NCI-H1417 (cell line): Measurements from ENCODE around the gene EBF4.

ENCODE experiments used
- DNase-seq, 3 experiments: peaks; one replicate each; lab custom pipeline; 2025; lab: John Stamatoyannopoulos, UW

The EBF4 gene, protein sequence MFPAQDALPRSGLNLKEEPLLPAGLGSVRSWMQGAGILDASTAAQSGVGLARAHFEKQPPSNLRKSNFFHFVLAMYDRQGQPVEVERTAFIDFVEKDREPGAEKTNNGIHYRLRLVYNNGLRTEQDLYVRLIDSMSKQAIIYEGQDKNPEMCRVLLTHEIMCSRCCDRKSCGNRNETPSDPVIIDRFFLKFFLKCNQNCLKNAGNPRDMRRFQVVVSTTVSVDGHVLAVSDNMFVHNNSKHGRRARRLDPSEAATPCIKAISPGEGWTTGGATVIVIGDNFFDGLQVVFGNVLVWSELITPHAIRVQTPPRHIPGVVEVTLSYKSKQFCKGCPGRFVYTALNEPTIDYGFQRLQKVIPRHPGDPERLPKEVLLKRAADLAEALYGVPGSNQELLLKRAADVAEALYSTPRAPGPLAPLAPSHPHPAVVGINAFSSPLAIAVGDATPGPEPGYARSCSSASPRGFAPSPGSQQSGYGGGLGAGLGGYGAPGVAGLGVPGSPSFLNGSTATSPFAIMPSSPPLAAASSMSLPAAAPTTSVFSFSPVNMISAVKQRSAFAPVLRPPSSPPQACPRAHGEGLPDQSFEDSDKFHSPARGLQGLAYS

DNA sequence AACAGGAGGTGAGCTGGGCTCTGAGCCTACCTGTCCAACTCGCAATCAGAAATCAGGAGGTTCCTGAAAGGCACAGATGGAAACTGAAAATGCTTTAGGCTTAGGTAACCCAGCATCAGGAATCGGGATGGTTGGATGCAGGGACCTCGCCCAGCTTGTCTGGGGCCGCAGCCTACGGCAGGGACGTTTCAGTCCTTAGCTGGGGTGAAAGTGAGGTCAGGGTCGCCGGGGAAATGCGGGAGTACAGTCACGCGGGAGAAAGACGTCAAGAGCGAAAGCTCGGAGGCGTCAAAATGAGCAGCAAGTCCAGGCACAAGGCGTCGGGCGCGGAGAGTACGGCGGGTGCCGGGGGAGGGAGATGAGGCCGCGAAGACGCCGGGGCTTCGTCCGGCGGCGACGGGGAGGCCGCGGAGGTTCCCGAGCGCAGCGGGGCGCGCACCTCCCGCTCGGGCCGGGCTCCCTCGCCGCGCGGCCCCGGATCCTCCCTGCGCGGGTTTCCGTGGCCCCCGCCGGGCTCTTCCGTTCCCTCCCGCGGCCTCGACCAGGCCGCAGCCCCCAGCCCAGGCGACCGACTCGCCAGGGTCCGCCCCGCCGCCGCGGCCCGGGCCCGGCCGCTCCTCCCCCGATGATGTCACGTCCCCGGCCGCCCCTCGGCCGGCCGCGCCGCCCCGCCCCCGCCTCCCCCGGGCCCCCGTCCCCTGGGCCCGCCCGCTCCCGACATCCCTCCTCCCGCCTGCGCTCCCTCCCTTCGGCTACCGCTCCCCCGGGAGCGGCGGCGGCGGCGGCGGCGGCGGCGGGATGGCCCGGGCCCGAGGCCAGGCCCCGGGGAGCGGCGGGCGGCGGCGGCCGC lies at the start of gene EBF4:
Gene EBF4 (plus strand): TSS at position 745 of the 850 bp plus-strand sequence. CDS start 866 bp downstream, outside the sequence.
- DNase-seq = peak; percentile 14 to 75 (median 73)

DNA sequence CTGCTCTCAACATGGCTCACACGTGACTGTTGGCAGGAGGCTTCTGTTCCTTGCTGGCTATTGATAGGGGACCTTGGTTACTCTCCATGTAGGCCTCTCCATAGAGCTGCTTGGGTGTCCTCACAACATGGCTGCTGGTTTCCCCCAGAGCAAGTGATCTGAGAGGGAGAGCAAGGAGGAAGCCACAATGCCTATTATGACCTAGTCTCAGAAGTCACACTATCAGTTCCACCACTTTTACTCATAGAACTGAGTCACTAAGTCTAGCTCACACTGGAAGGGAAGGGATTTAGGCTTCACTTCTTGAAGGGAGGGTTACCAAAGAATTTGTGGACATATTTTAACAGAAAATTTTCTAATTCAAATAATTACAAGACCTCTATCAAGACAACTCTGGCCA lies 48.9 kb upstream of the EBF4 start:
- DNase-seq = no peak

- DNase-seq = peak; percentile 97 to 98 (median 97)
Observed at GRCh38 chr20:2651772-2652723, 40.5 kb upstream of the EBF4 start, which contains the start of gene NOP56. Gene NOP56, plus strand, starts transcription at chr20:2652632. Its CDS starts 29 bp downstream, at chr20:2652661.

GRCh38 chr20:2652724-2653555 lies 39.6 kb upstream of the EBF4 start:
- peak in 2 of 3 experiments; percentile 68 to 71 for DNase-seq

GRCh38 chr20:2653556-2654383 lies 38.8 kb upstream of the EBF4 start:
- no peak for DNase-seq

GRCh38 chr20:2654384-2654822 lies 38.2 kb upstream of the EBF4 start:
- DNase-seq = no peak

GRCh38 chr20:2654831-2655230 lies 37.7 kb upstream of the EBF4 start:
- no peak for DNase-seq

DNA sequence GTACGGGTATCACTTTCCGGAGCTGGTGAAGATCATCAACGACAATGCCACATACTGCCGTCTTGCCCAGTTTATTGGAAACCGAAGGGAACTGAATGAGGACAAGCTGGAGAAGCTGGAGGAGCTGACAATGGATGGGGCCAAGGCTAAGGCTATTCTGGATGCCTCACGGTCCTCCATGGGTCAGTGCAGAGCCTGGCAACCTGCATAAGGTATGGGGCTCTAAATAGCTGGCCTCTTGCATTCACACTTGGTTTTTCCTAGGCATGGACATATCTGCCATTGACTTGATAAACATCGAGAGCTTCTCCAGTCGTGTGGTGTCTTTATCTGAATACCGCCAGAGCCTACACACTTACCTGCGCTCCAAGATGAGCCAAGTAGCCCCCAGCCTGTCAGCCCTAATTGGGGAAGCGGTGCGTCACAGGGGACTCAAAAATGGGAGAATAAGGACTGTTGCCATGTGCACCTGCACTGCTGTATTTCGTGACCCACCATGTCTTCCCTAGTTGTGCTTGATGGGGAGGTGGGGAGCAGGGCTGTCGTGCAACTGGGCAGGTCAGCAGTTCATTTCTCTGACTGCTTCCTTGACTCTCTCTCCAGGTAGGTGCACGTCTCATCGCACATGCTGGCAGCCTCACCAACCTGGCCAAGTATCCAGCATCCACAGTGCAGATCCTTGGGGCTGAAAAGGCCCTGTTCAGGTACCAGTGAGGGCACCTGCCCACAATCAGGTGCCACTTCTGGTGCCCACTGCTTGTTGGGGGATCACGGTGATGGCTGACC lies 37.1 kb upstream of the EBF4 start:
- no peak for DNase-seq

GRCh38 chr20:2656471-2657117 lies 36.0 kb upstream of the EBF4 start:
- no peak for DNase-seq

- no peak for DNase-seq
Observed at GRCh38 chr20:2657241-2657640, 35.3 kb upstream of the EBF4 start.

DNA sequence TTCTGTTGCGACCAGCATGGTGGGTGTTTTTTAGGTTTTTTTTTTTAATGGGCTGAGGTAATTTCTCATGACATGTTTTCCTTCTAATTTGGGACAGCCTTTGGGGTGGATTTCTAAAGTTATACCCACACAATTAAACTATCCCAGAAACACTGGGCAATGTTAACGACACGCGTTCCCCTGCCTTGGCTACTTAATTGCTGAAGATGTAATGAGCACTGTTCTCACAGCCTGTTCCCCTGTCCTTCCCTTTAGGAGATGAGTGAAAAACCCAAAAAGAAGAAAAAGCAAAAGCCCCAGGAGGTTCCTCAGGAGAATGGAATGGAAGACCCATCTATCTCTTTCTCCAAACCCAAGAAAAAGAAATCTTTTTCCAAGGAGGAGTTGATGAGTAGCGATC lies 34.9 kb upstream of the EBF4 start:
- DNase-seq = no peak

DNA sequence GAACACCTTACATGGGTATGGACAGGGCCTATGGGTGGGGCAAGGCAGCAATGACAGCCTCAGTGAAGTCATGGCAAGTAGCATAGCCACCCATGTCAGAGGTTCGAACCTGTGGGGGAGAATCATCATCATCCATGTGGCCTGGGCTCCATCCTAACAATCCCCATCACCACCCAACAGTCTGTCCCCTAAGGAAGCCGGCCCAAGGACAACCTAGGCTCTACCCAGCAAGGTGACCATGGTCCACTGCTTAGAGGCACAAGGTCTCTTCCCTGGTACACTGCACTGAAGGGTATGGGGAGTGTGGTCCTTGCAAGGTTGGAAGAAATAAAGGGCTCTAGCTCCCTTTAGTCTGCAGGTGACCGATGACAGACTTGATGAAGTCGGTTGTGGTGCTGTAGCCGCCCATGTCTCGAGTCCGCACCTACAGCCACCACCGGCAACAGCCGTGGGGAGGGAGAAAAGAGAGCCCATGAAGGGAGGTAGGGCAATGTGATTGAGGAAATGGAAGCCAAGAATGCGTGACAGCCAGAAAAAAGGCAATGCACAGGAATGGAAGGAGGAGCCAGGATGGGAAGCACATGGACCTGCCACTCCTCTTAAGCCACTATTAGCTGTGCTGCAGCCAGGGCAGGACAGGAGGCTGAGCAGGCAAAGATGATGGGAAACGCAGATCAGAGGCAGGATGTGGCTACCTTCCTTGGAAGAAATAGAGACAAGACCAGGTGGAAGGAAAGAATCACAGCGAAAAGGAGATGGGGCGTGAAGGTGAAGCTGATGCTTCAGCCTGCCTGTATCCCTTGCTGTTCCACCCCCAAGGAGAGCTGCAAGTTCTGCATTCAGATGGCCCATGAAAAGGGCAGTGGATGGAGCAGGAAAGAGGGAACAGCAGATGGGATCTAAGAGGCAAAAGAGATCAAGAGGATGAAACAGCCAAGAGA lies 33.9 kb upstream of the EBF4 start:
- DNase-seq = peak in 1 of 3 experiments; percentile 34

DNA sequence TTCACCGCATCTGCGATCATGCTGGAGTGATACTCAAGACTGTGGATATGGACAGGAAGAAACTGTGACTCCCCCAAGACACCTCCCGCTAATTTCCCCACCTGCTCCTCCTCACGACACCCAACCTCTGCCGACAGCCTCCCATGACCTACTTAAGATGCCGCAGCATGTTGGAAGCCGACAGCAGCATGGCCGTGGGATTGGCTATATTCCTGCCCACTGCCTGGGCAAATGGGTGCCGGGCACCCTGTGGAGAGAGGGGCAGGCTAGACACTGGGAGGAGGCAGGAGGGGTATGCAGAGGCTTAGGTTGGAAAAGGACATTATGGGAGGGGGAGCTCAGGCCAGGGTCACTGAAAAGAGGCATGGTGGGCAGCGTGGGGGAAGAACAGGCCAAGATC lies 33.0 kb upstream of the EBF4 start:
- DNase-seq = no peak

GRCh38 chr20:2663364-2663886 lies 29.2 kb upstream of the EBF4 start:
- no peak for DNase-seq

- peak; percentile 86 to 97 (median 89) for DNase-seq
Observed at GRCh38 chr20:2663887-2664719, 28.5 kb upstream of the EBF4 start, which contains the start of gene IDH3B. Gene IDH3B, minus strand, starts transcription at chr20:2664216. Its CDS starts 28 bp downstream, at chr20:2664188.

DNA sequence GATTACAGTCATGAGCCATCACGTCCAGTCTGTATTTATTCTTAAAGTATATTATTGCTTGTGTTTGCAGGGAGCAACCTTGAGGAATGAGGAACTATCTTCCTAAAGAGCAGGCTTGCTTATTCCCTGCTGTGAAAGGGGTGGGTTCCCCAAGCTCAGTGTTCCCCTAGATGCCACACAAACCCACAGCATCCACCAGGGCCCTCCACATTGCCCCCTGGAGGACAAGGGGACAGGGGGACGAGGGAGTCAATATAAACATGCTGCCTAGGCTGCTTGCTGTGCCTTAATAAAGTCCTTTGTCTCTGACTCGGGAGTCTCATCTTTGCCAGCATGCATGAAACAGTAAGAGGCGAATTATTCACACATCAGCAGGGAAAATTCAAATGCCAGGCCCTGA lies 20.6 kb upstream of the EBF4 start:
- no peak for DNase-seq
